ENCODE measurements around the gene MRPL53.

DNA sequence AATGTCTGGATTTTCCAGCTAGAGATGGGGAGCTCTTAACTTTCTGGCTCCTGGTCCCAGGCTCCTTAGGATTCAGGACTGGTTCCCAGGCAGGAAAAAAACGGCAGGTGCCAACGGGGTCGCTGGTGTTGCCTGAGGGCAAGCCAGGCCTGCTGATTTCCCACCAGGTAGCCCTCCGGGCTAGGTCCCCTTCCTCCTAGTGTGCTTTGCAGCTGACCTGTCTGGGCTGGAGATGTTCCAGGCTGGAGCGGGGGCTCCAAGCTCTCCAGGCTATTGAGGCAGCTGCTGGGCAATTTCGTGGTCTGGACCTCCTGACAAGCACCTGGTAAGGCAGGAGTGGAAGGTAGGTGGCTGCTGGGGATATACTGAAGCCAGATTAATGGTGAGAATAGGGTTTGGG, 2.0 kb upstream of the MRPL53 start:
- TF ChIP-seq MBD4 (IDR thresholded peaks at IDR 0.05; ENCODE audit: borderline replicate concordance, low read length) (no peak), TAF1 (CRISPR knock-in tag; IDR thresholded peaks at IDR 0.05) (no peak), ZNF12 (CRISPR knock-in tag; IDR thresholded peaks at IDR 0.05) (no peak), ZBTB8A (CRISPR knock-in tag; IDR thresholded peaks at IDR 0.05; ENCODE audit: borderline replicate concordance, low read depth) (no peak), ZMYM4 (CRISPR knock-in tag; IDR thresholded peaks at IDR 0.05) (no peak)
- TF ChIP-seq, protein P1, sequence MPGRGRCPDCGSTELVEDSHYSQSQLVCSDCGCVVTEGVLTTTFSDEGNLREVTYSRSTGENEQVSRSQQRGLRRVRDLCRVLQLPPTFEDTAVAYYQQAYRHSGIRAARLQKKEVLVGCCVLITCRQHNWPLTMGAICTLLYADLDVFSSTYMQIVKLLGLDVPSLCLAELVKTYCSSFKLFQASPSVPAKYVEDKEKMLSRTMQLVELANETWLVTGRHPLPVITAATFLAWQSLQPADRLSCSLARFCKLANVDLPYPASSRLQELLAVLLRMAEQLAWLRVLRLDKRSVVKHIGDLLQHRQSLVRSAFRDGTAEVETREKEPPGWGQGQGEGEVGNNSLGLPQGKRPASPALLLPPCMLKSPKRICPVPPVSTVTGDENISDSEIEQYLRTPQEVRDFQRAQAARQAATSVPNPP (CRISPR knock-in tag; IDR thresholded peaks at IDR 0.05) = no peak

All from HepG2 (cell line).